ENCODE results near the gene RNF4.
A peak's percentile ranks its signal among the peaks of the same experiment; 100 is the strongest.

Gene RNF4

DNA sequence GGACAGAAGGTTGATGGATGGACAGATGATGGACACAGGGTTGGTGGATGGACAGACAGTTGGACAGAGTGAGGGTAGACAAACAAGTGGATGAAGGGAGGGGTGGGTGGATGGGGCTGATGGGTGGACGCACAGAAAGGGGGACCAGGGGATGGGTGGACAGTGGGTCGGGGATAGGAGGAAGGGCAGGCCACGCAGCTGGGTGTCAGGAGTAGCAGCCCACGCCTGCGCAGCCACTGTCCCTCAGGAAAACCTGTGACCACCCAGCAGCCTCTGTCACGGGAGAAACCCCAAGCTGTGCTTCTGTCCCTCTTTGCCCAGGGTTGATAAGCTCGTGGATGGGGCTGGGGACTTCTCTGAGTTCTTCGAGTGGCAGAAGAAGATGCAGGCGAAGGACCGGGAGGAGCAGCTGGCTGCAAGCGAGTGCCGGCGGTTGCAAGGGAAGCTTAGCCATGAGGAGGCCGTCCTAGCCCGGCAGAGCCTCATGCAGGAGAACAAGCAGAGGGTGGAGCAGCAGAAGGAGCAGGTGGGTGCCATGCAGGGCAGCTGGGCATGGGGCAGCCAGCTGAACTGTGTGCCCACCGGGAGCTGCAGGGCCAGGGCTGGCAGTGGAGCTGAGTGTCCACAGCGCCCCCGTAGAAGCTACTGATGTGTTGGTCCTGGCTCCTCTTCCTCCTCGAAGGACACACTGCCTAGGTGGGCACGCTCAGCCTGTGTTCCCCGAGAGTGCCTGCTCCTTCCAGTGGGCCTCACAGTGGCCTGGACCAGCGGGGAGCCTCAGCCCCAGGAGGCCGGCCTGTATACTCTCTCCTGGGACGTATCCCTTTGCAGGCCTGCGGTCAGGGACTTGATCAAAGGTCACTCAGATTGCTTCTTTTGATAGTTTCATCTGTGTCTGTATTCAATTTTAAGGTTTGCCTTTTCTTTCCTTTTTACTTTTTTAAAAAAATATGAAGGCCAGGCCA lies 16.8 kb upstream of the RNF4 start:
- Mint-ChIP-seq H3K27ac (peak overlapping the region; percentile 45), H3K4me1 (peaks cover 8% of the 10 kb centered on the region), H3K36me3 (ENCODE audit: low read depth) (no peaks in the 10 kb centered on the region)

DNA sequence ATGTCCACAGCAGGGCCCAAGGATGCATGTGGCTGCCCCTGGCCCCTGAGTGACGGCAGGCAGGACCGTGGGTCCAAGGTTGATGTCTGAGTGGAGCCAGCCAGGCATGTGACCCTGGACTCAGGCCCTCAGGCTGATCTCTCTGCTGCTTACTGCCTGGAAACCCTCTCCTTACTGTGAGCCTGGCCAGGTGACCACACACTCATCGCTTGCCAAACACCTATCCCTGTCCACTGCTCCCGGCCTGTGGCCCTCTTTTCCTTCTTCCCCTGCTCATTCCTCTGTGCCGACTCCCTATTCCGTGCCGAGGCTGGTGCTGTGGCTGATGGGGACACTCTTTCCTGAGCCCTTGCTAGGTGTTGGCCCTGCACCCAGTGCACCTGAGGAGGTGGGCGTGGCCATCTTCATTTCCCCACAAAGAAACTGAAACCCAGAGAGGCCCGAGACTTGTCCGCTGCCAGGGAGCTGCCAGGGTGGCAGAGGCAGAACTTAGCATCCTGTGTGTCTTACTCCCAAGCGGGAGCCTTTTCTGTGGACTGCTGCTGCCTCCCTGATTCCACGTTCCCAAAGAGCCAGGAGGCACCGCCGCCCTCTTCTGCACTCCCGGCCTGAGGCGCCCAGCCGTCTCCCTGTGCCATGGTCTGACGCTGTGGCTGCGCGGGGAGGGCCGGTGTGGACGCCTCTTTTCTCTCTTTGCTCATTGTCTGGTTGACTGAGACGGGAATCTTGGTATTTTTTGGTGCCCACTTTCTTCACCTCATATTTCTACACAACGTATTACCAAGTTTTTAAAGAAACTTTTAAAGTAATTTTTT lies 11.2 kb upstream of the RNF4 start:
- Mint-ChIP-seq H3K4me3 (no peak overlapping the region), H3K27ac (no peak overlapping the region), H3K36me3 (ENCODE audit: low read depth) (no peaks in the 10 kb centered on the region), H3K4me1 (peaks cover 28% of the 10 kb centered on the region), H3K9me3 (no peaks in the 10 kb centered on the region), H3K27me3 (ENCODE audit: low read depth, poor library complexity) (peaks cover 39% of the 10 kb centered on the region)
- TF ChIP-seq, protein P1, sequence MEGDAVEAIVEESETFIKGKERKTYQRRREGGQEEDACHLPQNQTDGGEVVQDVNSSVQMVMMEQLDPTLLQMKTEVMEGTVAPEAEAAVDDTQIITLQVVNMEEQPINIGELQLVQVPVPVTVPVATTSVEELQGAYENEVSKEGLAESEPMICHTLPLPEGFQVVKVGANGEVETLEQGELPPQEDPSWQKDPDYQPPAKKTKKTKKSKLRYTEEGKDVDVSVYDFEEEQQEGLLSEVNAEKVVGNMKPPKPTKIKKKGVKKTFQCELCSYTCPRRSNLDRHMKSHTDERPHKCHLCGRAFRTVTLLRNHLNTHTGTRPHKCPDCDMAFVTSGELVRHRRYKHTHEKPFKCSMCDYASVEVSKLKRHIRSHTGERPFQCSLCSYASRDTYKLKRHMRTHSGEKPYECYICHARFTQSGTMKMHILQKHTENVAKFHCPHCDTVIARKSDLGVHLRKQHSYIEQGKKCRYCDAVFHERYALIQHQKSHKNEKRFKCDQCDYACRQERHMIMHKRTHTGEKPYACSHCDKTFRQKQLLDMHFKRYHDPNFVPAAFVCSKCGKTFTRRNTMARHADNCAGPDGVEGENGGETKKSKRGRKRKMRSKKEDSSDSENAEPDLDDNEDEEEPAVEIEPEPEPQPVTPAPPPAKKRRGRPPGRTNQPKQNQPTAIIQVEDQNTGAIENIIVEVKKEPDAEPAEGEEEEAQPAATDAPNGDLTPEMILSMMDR (IDR thresholded peaks at IDR 0.05): no peak
- no peak for DNase-seq

More for the DNA sequence above, 16.8 kb upstream of the RNF4 start:
- TF ChIP-seq, protein P1 (IDR thresholded peaks at IDR 0.05): no peak
- H3K4me3 Mint-ChIP-seq: no peak overlapping the region
- DNase-seq: no peak
- H3K9me3 Mint-ChIP-seq: no peaks in the 10 kb centered on the region
- peaks cover 18% of the 10 kb centered on the region for H3K27me3 Mint-ChIP-seq (ENCODE audit: low read depth, poor library complexity)

DNA sequence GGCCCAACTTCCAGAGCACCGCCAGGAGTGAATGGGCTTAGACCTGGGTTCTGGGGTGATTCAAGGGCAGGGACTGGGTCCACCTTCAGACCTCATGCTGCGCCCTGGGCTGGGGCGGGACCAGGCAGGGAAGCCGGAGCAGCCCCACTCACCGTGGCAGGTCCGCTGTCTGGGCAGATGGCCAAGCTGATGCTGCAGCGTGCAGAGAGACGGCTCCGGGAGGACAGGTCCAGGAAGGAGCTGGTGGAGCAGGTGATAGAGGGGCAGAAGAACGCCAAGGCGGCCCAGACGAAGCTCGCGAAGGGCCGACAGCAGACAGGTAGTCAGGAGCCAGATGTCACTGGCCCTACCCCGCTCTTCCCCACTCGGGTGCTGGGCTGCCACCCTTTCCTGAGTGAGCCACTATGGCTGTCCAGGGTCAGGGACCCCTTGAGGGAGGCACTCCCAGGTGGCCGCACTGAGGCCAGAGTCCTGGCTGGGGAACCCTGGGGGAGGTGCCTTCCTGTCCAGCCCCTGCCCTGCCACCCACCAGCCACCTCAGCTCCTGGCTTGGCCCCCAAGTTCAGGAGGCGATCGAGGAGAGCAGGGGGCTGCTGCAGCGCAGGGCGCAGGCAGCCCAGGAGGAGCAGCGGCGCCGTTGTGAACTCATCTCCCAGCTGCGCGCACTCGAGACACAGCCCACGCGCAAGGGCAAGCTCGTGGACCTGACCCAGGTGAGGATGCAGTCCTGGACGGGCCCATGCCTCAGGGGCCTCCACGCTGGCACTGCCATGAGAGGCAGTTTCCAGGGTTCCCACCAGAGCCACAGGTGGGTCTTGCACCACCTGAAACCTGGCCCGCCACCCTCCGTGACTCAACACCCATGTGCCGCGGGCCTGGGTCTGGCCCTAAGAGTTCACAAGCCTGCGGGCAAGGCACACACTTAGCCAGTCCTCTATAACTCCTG lies 10.1 kb upstream of the RNF4 start:
- no peaks in the 10 kb centered on the region for H3K36me3 Mint-ChIP-seq (ENCODE audit: low read depth)
- DNase-seq: no peak

DNA sequence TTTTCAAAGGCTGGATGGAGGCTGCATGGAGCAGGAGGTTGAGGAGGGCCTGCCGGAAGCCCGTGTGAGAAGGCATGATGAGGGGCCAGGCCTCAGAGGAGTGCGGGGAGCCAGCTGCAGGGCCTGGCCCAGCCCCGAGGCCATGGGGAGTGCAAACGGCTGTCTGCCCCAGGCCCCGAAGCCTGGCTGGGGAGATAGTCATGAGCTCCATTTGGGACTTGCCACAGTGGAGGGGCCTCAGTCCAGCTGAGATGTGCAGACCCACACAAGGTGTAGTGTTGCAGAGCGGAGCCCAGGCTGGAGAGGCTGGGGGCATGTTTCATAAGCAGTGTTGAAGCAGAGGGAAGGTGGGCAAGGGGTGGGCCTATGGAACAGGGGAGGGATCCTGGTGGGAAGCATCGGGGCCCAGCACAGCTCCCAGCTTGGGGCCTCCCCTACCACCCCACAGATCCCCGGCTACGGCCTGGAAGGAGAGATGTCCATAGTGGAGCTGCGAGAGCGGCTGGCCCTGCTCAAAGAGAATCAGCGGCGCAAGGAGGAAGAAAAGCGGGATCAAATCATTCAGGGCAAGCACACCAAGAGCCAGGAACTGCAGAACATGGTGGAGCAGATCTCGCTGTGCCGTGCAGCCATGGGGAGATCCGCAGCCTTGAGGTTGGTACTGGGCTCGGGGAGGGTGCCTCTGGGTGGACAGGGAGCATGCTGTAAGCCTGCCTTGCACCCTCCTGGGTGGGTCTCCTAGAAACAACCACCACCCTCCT lies 9.1 kb upstream of the RNF4 start:
- peak overlapping the region; percentile 35 for H3K4me3 Mint-ChIP-seq
- no peaks in the 10 kb centered on the region for H3K36me3 Mint-ChIP-seq (ENCODE audit: low read depth)
- DNase-seq: no peak
- peaks cover 29% of the 10 kb centered on the region for H3K4me1 Mint-ChIP-seq
- peaks cover 37% of the 10 kb centered on the region for H3K27me3 Mint-ChIP-seq (ENCODE audit: low read depth, poor library complexity)
- H3K9me3 Mint-ChIP-seq: no peaks in the 10 kb centered on the region
- TF ChIP-seq, protein P1 (IDR thresholded peaks at IDR 0.05): no peak
- no peak overlapping the region for H3K27ac Mint-ChIP-seq

More for the DNA sequence above, 10.1 kb upstream of the RNF4 start:
- Mint-ChIP-seq H3K4me1 (peaks cover 25% of the 10 kb centered on the region), H3K27me3 (ENCODE audit: low read depth, poor library complexity) (peaks cover 35% of the 10 kb centered on the region), H3K4me3 (no peak overlapping the region), H3K27ac (no peak overlapping the region), H3K9me3 (no peaks in the 10 kb centered on the region)
- TF ChIP-seq, protein P1 (IDR thresholded peaks at IDR 0.05): no peak
